NCI-H2196 (cell line): ENCODE measurements around the gene ANXA4.
"Not testable (repeated sequence)": the region's sequence is repeated elsewhere in the genome, so short reads cannot be mapped to it uniquely, and the experiment has no call there.

Experiments
- DNase-seq: peaks from one replicate; lab custom pipeline; 2025; ENCODE audit not compliant: unreplicated experiment; lab: John Stamatoyannopoulos, UW

The ANXA4 gene

DNA sequence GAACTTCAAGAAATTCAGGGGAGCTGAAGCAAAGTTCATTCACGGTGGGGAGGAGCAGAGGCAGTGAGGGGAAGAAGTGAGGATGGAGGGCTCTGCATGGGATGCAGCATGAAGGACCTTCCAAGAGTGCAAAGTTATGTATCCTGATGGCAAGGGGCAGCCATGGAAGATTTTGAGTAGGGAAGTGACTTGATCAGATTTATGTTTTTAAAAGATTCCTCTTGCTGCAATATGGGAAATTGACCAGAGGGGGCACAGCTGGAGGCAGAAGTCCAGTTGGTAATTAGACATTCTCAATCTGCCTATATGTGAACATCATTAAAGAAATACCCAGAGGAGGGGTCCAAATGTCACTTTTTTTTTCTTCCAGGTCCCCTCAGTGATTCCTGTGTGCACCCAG is 21.5 kb upstream of the ANXA4 start:
- no peak for DNase-seq

DNA sequence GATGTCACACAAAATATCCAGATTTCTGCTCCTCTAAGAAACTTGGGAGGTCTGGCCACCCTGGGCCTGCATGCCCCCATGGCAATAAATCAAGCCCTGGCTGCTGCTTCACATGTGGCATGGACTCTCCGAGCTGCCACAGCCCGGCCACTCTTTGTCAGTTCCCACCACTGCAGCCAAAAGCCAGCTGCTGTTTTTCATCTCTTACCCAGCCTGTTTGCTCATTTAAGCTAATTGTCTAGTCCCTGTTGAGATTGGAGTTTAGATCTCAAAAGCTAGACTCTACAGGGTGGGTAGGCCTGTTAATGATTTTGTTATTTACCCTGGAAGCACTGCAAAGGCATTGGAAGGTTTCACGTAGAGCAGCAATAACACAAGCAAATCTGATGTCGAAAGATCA is 20.9 kb upstream of the ANXA4 start:
- DNase-seq, result no peak

DNA sequence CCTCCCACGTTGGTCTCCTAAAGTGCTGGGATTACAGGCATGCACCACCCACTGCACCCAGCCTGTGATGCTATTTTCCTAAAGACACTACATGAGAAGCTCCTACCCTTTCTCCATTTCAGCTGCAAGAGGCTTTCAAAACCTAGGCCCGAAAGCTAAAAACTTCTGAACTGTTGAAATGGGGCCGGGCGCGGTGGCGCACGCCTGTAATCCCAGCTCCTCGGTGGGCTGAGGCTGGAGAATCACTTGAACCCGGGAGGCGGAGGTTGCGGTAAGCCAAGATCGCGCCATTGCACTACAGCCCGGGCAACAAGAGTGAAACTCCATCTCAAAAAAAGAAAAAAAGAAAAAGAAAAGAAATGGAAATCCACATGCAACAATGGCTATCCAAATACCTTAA is 18.1 kb upstream of the ANXA4 start:
- DNase-seq, result no peak

DNA sequence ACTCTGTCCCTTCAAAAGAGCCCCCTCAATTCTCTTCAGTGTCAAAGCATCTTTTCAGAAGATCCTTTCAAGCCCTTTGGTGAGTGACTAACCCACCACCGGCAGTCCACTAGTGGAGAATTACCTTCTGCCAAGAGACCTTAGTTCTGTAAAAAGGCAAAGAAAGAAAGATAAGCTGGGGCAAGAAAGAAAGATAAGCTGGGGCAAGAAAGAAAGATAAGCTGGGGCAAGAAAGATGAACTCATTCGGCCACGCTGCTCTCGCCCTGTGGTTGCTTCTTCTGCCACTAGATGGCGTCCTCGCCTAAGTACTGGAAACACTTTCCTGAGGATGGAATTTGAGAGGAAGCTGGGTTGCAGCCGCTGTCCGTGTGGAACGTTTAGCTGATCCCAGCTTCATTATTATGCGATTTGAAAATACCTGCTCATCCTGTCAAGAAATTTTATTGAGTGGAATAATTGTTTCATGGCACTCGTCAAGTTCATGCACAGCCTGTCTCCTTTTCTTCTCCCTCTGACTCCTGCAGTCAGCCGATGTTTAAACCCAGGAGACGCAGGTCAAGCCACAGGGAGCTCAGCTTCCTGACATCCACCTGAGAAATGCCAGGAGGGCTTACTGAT is 17.3 kb upstream of the ANXA4 start:
- DNase-seq, result peak; percentile 69

DNA sequence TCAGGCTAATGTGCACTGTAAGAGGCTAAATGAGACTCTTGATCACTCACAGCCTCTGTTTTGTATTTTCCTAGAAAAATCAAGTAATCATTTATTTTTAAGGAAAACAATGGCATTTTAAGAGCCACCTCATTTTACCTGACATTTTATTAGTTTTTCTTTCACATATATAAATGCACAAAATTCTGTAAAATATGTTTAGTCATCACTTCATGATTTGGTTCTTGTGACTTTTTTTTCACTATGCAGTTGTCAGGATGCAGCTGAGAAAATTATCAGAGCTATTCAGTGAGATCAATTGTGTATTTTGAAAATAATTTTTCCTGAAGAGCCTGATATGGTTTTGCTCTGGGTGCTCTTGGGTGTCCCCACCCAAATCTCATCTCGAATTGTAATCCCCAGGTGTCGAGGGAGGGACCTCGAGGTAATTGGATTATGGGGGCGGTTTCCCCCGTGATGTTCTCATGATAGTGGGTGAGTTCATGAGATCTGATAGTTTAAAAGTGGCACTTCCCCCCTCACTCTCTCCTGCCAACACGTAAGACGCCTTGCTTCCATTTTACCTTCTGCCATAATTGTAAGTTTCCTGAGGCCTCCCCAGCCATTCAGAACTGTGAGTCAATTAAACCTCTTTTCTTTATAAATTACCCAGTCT is 16.1 kb upstream of the ANXA4 start:
- no peak for DNase-seq

DNA sequence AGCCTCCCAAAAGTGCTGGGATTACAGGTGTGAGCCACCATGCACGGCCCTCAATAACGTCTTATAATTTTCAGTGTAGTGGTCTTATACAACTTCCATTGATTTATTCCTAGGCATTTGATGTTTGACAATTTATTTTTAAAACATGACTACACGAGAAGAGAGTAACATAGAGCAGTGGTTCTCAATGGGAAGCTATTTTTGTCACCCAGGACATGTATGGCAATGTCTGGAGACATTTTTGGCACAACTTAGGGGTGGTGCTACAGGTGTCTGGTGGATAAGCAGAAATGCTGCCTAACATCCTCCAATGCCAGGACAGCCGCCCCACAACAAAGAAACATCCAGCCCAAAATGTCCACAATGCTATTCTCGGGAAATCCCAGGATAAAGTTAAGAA is 12.7 kb upstream of the ANXA4 start:
- DNase-seq, result no peak

DNA sequence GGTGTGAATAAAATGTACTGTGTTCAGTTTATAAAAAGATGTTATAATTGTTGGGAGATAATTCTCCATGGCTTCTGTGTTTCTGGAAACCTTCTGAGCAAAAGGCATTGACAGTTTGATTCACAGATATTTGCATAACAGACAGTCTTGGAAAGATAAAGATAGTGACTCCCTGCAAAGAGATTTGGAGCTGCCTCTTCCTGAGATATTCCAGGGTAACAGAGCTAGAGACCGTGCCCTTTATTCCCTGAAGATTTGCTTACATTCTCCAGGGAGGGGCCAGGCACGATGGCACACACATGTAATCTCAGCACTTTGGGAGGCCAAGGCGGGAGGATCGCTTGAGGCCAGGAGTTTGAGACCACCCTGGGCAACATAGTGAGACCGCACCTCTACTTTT is 12.2 kb upstream of the ANXA4 start:
- DNase-seq, result no peak

DNA sequence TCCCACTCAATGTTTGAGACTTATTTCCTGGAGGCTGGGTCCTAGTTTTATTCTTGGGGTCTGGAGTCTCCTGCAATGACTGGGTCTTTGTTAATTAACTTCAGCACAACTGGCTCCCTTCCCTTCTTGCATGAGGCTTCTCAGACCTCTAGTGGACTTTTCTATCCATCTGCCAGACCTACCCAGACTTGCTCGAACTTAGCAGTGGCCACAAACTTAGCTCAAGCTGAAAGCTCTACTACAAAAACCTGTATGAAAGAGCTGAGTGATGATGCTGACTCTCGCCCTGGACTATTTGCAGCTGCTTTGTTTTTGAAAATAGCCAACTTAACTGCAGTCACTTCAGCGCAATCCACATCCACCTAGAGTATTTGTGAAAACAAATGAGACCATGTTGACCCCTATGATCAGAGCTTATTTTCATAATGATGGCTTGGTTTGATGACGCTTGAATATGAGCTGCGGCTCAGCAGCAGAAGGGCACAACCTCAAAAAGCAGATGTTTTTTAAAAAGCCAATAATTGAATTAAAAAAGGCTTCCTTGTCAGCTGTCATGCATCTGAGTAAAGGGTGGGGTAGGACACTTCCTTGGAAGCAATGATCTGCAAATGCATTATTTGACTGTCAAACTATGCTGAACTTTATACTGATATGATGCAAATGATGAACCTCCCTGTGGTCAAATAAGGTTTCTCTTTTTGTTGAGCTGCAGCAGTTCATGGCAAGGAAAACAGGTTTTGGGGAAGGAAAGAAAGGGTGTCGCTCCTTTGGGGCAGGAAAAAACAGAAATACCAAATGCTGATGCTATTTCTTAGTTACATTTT is 10.6 kb upstream of the ANXA4 start:
- DNase-seq, result no peak

DNA sequence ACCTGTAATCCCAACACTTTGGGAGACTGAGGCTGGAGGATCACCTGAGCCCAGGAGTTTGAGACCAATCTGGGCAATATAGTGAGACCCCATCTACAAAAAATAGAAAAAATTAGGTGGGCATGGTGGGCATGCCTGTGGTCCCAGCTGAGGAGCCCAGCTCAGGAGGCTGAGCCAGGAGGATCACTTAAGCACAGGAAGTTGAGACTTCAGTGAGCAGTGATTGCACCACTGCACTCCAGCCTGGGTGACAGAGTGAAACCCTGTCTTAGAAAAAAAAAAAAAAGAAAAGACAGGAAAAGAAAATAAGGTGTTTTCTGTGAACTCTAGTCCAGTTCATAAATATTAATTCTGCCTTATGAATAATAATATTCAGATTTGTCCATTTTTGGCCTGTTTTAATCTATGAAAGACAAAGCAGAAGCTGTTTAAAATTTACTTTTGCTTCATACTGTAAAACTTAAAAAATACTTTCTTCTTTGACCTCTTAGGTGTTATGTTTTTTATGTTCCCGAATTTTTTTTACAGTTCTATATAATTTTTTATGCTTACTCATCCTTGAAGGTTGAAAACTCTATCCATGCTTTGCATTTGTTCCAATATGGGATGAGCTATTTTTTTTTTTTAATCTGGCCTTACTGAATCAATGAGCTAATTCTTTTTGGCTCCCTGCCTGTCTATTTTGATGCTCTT is 8.4 kb upstream of the ANXA4 start:
- DNase-seq, result no peak

DNA sequence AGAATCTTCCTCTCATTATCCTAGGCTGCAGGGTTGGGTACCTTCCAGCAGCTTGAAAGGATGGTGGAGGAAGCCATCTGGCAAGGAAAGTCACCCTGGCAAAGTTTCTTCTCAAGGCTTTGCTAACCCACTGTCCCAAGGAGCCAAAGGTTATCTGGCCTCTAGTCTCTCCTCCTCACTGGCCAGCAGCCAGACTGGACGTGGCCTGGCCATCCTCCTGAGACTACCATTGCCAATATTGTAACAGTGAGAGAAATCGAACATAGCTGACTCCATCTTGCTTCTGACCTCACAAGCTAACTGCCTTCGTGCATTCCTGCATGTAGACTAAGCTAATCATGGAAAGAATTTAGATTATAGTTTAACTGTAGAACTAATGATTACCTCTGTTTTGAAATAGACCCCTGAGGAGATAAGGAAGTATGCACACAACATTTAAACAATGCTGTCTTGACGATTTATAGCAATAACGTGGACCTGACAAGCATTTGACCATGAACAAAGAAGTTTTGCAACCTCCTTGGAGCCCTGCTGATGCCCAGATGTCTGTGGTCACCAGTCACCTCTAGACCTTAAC is 7.8 kb upstream of the ANXA4 start:
- DNase-seq, result peak; percentile 5

DNA sequence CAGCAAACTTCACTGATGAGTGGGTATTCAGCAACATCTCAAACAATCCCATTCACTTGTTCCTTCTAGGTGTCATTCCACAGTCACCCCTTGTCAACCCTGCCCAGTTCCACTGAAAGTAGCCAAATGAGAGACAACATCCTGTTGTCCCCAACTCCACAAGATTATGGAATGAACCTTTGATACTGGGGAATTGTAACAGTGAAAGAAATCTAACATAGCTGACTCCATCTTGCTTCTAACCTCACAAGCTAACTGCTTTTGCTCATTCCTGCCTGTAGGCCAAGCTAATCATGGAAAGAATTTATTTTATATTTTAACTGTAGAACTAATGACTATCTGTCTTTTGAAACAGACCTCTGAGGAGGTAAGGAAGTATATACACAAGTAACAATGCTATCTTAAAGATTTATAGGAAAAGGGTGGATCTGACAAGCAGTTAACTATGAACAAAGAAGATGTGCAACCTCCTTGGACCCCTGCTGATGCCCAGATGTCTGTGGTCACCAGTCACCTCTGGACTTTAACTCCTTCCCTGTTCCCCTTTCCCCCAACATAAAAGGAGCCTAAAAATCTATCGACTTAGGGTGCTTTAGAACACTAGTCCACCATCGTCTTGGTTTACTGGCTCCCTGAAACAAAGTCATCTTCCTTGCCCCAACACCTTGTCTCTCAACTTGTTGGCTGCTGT is 6.9 kb upstream of the ANXA4 start:
- DNase-seq, result no peak

DNA sequence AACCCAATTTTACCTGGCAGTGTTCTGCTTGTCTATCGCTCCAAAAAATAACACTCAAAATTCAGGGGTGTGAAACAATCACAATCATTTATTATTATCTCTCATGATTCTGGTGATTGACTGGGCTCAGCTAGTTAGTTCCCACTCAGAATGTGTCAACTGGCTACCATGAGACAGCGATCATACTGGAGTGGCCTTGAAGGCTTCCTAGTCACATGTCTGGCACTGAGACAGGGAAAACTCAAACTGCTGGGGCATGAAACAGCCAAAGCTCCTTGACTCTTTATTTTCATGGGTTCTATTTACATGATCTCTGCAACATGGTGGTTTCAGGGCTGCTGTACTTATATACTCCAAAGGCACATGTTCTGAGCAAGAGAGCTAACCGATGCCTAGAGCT is 6.2 kb upstream of the ANXA4 start:
- no peak for DNase-seq

DNA sequence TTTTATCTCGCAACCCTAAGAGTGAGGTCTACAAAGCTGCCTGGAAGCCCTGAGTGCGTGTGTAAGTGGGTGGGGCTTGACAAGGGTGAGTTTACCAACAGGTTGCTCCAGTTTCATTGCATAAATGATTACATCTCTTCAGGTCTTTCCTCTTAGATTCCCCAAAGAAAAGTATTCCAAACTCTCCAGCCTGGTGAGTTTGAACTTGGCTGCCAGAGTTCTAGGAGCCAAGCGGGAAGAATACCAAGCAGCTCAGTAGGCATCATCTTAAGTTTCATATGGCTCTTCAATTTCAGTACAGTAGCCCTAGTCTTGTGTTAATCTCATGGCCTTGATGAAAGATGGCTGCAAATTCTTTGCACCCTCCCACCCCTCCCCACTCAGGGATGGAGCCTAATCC is 3.8 kb upstream of the ANXA4 start:
- DNase-seq, result not testable (repeated sequence)

DNA sequence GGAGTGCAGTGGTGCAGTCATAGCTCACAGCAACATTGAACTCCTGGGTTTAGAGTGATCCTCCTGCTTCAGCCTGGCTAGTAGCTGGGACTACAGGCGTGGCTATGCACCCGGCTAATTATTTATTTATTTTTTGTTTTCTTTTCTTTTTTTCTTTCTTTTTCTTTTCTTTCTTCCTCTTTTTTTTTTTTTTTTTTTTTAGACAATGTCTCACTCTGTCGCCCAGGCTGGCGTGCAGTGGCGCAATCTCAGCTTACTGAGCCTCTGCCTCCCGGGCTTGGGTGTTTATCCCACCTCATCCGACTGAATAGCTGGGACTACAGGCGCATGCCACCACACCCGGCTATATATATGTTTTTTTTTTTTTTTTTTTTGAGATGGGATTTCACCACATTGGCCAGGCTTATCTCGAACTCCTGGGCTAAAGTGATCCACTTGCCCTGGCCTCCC is 1.4 kb upstream of the ANXA4 start:
- no peak for DNase-seq

DNA sequence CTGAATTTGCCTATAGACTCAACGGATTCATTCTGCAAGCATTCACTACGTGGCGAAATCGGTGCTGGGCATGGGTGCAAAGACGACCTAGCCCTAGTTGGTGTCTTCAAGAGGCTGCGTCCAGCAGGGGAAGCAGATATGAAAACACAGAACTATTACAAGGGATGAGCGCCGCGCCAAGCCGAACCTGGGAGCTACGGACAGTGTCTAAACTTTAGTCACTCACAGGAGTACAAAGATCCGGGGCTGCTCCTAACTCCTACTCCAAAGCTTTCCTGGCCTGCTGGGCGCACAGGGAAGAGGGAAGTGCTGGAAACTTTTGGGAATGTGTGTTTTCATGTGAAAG is 732 bp upstream of the ANXA4 start:
- no peak for DNase-seq

DNA sequence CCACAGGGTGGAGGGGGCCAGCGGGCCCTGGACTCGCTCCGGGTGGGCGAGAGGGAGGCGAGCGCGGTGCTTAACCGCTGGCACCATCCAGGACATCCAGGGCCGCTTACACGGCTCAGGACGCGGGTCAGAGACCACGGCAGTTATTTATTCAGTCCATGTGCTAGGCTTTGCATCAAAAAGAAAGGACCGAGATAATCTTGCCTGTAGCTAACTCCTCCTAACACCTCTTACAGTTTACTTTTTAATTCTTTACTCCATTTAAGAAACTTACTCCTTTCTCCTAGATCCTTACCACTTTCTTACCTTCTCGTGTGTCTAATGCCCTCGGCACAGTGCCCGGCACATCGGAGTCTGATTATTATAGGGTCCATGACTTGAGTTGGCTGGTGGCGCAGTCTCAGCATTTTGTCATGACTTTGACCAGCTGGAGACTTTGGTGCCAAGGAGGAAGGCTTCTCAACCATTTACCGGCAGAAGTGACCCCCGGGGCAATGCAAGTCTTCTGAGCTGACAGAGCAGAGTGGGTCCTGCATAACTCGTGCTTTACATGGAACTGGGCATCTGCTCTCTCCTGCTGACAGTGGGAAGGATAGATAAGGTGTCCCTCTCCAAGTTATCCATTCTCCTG is 503 bp downstream of the ANXA4 start:
- DNase-seq, result no peak

DNA sequence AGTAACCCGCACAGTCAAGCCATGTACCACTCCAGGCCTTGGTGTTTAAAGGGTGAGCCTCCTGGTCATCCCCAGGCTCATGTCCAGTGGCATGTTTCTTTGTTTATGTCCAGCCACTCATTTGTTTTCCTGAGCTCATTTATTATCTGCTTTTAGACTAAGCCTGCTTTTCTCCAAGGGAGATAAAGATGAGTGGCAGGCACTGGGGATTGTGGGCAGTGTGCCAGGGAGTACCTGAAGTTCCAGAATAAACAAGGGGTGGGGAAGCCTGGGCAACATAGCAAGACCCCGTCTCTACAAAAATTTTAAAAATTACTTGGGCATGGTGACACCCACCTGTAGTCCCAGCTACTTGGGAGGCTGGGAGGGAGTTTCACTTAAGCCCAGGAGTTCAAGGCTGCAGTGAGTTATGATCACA is 1.9 kb downstream of the ANXA4 start:
- no peak for DNase-seq

DNA sequence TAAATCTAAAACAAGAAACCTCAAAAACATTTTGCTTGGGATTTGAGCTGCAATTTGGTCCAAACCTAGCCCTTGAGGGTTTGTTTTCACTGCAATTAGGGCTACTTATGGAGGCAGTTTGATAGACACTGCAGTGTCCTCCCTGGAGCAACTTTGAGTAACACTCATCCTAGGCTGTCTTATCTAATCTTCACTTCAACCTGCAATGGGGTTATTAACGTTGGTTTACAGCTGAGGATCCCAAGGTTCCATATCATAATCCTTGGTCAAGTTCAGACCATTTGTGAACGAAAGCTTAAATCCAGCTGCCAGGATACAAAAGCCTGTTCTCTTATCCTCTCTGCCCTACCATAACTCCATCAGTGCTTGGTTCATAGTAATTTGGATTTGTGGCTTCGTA is 2.5 kb downstream of the ANXA4 start:
- no peak for DNase-seq

DNA sequence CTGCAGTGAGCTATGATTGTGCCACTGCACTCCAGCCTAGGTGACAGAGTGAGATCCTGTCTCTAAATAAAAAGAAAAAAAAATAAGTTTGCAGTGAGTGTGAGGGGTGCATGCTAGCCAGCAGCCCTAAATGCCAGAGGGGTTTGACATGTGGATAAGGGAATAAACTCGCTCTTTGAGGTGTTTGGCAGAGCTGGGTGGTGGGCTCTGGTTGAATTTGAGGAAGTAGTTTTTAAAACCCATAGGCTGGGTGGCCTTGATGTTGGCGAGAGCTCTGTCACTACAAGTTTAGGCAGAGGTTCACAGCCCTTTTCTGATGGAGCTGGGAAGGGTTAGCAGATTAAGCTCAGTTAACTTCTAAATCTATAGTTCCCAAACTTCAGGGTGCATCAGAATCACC is 3.1 kb downstream of the ANXA4 start:
- DNase-seq, result no peak

DNA sequence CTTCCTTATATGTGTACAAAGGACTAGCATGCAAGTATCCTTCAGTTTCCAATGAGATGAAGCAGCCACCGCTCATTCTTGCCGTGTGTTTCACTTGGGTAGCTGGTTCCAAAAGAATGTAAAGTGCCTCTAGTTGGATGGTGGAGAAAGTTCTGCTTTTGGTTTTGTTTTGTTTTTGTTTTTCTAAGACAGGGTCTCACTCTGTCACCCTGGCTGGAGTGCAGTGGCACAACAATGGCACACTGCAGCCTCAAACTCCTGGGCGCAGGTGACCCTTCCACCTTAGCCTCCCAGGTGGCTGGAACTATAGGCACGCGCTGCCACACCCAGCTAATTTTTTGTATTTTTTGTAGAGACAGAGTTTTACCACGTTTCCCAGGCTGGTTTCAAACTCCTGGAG is 8.3 kb downstream of the ANXA4 start:
- DNase-seq, result no peak
